ENCODE data around the gene SSBP2. TPM values are rescaled to one million over a fixed set of nuclear protein-coding genes. Genes with fewer than 3 reads are reported as not detected.
"Not testable (repeated sequence)": the region's sequence is repeated elsewhere in the genome, so short reads cannot be mapped to it uniquely, and the experiment has no call there.

The SSBP2 gene
- total RNA-seq, 1 donor from 2014 or later = 42.5 TPM

DNA sequence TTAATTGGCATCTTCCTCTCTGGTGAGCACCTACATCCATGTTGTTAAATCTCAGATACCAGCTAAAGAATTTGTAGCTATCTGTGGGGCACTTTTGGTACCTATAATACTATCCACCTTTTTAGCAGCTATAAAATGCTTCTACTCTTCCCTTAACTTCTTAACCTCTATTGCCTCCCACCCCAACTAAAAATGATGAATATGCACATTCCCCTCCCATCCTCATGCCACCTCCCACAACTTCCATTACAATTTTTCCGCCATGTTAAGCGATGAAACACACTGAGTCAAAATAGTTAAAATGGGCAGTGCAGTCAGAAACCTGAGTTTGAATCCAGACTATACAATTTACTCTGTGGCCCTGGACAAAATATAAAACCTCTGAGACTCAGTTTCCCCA, 10.1 kb downstream of the SSBP2 start:
- DNase-seq (ENCODE audit: low read depth) = no peak

DNA sequence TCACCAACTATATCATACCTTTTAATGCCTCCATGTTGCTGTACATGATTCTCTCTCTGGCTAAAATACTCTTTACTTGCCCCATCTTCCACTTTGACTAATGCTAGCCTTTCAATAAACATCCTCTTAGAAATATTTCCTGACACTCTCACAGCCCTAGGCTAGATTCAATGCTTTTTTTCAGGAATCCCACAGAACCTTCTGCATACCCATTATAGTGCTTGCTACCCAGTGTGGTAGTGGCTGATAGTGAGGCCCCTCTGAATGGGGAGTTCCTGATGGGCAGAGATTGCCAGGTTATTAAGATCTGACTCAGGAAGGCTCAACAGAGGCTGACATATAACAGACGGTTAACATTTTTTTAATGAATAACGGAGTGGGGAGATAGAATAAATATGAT, 11.6 kb downstream of the SSBP2 start:
- DNase-seq (ENCODE audit: low read depth) = no peak

DNA sequence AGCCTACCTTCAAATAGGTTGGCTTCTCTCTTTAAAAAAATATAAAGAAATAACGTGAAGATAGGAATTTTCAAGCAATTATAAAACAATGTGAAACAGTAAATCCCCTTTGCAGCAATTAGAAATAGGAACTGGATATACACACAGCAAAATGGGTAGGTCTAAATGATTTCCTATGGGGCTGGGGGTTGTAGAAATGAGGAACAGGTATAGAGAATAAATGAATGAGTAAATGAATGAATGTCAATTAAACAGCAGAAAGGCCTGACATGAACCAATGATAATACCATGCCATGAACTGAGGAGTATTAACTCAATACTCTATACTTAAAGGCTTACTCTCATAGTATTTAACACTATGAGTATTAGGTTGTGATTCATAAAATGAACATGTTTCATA, 21.6 kb downstream of the SSBP2 start:
- DNase-seq (ENCODE audit: low read depth) = no peak

DNA sequence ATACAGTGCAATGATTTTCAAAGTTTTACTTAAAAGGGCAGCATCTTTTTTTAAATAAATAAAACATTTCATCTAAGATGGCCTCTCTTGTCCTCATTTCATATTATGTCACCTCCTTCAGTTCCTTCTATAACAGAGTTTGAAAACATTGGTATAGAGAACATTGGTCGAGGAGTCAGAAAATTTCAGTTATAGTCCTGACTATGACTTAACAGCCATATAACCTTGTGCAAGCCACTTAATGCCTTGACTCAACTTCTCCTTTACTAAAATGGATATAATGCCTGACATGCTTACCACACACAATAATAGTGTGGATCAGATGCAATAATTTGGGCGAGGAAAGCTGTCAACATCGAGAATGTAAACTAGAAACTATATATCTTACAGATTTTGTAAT, 22.6 kb downstream of the SSBP2 start:
- DNase-seq (ENCODE audit: low read depth) = no peak

DNA sequence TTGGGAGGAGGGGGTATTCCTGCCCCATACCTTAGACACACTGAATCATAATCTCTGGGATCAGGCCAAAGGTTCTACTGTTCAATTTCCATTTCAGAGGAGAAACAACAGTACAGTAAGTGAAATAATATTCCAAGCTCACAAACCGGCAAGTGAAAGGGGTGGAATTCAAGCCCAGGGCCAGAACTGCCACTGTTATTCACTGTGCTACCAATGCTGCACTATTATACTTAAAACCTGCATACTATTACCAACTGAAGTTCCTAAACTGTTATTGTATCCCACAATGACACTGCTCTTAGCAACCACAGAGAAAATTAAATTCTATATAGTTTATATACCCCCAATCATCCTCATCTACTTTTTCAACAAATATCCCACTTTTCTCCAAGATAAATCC, 24.6 kb downstream of the SSBP2 start:
- no peak for DNase-seq (ENCODE audit: low read depth)

DNA sequence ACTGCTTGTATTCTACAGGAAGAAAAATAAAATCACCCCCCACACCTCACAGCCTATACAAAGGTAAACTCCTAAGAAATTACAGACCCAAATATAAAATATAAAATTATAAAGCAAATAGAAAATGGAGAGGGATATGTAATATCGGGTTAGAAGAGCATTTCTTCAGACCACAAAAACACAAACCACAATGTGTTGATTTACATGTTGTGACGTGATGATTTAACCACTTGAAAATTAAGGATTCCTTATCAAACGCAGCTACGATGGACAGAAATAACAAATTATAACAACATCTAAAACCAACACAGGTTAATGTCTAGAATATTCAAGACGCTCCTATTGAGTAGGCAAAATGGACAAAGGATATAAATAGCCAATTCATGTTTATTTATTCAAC, 26.3 kb downstream of the SSBP2 start:
- no peak for DNase-seq (ENCODE audit: low read depth)

DNA sequence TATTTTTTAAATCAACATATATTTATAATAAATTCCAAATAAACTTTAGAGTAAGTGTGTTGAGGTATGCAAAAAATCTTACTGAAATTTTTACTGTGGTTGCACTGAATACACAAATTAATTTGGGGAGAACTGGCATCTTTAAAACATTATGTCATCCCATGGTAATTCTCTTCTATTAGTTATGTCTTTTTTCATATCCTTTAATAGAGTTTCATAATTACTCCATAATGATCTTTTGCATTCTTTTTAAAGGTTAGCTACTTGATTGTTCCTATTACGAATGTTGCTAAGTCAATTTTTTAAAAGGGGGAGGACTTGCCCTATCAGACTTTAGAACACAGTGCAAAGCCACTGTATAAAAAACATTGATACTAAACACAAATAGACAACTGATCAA, 26.8 kb downstream of the SSBP2 start:
- no peak for DNase-seq (ENCODE audit: low read depth)

DNA sequence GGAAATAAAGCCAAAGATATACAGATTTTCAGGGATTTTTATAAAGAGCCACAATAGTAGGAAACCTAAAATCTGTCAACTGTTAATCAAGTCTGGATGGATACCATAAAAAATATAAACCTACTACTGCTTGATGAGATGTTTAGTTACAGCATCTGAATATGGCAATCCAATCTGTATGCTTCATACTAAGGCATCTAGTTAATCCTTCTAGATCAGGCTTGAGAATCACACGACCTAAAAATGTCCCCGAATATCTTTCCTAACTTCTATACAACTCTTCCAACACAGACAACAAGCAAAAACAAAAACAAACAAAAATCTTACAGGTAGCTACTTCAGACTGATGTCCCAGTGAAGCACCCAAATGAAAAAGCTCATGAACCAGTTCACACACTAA, 29.8 kb downstream of the SSBP2 start:
- DNase-seq (ENCODE audit: low read depth) = no peak

DNA sequence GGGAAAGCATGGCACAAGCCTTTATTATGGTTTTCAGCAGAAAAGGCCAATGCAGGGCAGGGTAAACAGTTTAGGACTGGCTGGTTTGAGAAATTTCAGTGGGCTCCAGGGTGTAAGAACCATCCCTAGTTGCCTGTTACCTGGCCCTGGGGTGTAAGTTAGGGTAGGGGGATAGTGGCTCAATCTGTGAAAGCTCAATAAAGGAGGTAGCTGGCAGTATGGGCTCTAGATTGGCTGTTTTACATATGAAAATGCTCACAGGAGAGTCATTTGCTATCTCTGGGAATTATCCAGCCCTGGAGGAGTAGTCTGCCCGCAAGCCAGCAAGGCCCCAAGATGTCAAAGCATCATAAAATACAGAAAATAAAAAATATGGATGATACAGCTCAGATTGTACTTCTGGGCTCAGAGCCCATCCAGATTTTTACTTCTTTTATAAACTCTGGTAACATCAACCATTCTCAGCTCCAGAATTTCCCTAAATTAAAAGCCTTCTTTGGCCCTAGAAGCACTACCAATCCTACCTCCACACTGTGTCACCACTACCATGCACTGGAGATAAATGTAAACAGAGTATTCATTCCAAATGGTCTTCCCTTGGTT, 31.1 kb downstream of the SSBP2 start:
- no peak for DNase-seq (ENCODE audit: low read depth)

DNA sequence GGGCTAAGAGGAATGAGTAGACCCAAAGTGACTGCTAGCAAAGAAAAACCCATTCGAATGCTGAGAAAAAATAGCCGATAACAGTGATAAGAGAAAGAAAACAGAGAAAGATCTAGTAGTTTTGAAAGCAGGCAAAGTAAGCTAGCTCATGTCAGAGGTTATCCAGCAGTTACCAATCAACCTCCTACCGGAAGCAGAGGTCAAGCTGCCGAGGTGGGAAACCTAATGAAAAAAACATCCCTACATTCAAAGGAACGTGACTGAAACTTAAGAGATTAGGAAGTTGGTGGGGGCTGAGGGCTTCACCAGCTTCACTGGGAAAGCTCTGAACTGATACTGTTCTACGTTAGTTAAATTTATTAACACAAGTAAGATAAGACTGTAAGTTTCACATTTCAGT, 32.6 kb downstream of the SSBP2 start:
- no peak for DNase-seq (ENCODE audit: low read depth)

DNA sequence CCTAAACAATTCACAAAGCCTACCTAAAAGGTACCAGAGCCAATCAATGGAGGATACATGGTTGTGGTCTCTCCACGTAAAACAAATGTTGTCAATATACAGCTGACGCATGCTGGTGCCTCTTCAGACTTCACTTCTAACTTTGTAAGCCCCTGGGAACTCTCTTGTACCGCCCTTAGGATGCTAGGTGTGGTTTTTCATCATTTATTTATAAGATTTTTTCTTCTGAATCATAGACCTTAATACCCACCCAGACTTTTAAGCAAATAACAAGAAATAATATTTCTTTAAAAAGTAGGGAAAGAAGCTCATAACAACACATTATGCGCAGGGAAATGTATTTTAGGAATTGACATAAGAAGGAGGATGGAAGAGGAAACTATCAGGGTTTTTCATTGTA, 33.0 kb downstream of the SSBP2 start:
- DNase-seq (ENCODE audit: low read depth) = no peak

DNA sequence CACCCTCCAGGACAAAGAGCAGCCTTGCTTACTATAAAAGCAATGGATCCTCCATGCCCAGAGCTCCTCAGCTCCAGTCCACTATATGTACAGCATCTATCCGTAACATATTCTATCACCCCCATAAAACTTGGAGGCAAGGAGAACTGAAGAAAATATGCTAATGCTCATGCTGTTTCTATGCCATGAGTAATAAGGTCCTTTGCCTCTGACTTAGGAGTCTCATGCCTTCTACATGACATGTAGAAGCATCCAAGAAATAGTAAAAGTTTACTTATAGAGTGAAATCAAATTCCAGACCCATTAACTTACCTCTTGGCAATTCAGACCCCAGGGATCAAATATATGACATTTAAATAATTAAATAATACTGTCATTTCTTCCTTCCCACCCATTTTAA, 33.7 kb downstream of the SSBP2 start:
- no peak for DNase-seq (ENCODE audit: low read depth)

DNA sequence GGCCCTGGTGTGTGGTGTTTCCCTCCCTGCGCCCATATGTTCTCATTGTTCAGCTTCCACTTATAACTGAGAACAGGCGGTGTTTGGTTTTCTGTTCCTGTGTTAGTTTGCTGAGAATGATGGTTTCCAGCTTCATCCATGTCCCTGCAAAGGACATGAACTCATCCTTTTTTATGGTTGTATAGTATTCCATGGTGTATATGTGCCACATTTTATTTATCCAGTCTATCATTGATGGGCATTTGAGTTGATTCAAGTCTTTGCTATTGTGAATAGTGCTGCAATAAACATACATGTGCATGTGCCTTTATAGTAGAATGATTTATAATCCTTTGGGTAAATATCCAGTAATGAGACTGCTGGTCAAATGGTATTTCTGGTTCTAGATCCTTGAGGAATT, 36.8 kb downstream of the SSBP2 start:
- not testable (repeated sequence) for DNase-seq (ENCODE audit: low read depth)

DNA sequence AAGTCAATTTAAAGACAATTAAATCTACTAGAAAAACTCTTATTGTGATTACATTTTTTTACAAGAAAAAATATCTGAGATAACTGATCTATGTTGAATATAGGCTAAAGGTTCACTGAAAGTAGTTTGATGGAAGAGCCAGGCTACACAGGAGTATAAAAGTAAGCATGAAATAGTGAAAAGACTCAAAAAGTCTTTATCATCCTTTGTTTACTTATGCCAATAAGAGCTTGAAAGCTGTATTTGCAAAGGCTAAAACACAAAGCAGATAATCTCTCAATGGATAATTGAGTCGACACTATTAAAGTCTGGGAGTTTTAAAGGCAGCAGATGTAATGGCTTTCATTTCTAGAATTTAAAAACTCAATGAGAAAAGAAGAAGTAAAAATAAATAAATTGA, 42.0 kb downstream of the SSBP2 start:
- DNase-seq (ENCODE audit: low read depth) = no peak

DNA sequence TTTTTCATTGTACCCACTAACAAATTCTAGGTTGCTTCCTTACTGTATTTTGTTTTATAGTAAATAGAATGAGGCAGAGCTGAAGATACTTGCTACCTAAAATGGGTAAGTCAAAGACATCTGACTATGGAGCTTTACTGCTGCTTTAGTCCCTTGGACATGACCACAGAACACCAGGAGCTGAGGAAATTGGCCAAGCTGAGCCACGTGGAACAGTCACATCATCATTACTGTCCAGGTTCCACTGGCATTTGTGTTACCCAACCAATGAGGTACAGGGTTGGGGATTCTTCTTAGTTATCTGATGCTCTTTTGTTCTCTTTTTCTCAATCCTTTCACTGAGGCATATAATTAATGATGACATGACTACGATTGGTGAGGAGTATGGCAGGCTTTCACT, 47.1 kb downstream of the SSBP2 start:
- no peak for DNase-seq (ENCODE audit: low read depth)

DNA sequence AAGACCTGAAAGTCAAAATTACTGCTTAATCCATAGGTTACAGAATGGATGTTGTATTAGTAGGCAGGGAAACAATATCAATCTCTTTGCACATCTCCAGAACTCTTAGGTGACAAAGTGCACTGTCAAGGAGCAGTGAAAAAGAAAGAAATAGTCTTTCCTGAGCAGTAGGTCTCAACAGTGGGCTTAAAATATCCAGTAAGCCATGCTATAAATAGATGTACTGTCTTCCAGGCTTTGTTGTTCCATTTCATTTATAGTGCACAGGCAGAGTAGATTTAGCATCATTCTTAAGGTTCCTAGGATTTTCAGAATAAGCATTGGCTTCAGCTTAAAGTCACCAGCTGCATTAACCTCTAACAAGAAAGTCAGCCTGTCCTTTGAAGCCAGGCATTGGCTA, 50.7 kb downstream of the SSBP2 start:
- DNase-seq (ENCODE audit: low read depth) = no peak

DNA sequence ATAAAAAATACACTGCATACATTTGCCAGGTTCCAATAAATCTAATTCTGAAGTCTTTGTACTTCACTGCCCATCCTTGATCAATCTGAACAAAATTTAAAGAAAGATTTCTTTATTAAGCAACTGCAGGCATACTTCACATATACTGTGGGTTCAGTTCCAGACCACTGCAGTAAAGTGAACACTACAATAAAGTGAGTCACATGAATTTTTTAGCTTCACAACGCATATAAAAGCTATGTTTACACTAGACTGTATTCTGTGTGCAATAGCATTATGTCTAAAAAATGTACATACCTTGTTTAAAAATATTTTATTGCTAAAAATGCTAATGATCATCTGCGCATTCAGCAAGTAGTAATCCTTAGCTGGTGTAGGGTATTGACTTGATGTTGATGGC, 52.1 kb downstream of the SSBP2 start:
- no peak for DNase-seq (ENCODE audit: low read depth)

DNA sequence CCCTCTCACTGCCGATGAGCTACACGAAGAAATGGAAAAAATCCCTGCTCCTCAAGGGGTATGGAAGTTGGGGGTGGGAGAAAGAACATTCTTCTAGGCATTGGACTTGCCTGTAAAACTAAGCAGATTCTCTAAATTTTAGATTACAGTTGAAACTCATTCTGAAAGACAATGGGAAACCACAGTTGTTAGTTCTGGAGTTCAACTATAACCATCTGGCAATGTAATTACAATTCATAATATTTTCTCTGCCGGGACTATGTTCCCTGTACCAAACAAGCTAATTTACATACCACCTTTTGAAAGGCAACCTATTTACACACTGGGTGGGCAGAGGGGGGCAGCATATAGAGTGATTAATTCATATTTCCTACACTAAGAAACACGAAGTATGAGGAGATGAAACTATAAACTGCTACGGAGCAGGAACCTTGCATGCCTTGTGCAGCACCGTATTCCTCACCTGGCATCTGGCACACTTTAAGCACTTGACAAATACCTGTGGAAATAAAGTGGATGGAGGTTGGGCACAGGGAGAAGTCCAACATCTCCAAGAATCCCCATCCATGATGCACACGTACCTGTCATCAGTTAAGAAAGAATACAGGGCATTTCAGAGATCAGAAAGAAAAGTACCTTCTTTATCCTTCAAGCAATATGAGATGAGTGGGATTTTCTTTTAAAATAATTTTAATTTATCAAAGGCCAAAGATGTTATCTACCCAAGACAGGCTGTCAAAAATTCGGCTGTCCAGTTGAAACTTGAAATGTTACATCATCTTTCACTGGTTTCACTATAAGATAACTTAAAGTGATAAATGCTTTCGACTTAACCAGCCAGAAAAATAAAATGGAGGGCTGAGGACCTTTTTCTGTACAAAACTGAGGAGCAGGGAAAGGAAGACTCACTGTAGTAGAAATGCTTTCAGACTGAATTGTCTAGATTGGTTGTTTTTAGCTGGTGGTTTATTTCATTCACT, 54.2 kb downstream of the SSBP2 start:
- DNase-seq (ENCODE audit: low read depth) = no peak

DNA sequence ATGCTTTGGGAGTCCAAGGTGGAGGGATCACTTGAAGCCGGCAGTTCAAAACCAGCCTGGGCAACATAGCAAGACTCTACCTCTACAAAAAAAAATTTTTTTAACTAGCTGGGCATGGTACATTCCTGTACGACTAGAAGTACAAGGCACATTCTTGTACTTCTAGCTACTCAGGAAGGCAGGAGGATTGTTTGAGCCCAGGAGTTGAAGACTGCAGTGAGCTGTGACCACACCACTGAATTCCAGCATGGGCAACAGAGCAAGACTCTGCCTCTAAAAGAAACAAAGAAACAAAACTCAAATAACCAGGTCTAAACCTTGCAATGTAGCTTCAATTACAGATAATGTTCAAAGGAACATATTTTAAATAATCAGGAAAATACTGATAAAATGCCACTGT, 56.2 kb downstream of the SSBP2 start:
- no peak for DNase-seq (ENCODE audit: low read depth)

DNA sequence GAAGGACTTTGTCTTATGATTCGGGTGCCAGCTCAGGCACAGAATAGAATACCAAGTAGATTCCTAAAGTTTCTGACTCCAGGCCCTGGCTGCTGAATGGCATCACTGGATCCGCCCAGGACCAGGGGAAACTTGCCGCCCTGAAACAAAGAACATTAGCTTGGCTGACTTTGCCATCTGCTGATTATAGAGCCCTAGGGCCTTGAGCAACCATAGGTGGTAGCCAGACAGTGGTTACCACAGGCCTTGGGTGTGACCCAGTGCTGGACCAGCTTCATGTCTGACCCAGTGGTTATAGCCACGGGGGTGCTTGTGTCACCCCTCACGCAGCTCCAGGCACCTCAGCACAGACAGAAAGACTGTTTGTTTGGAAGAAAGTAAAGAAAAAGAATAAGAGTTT, 62.7 kb downstream of the SSBP2 start:
- no peak for DNase-seq (ENCODE audit: low read depth)

DNA sequence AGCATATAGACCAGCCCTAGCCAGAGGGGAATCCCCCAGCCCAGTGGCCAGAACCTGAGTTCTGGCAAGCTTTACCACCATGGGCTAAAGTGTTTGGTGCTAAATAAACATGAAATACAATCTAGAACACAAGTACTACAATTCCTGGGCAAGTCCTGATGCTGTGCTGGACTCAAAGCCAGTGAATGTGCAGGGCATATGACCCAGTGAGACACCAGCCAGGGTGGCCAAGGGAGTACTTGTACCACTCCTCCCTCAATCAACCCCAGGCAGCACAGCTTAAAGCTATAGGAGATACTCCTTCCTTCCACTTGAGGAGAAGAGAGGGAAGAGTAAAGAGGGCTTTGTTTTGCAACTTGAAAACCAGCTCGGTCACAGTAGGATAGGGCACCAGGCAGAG, 63.6 kb downstream of the SSBP2 start:
- no peak for DNase-seq (ENCODE audit: low read depth)

DNA sequence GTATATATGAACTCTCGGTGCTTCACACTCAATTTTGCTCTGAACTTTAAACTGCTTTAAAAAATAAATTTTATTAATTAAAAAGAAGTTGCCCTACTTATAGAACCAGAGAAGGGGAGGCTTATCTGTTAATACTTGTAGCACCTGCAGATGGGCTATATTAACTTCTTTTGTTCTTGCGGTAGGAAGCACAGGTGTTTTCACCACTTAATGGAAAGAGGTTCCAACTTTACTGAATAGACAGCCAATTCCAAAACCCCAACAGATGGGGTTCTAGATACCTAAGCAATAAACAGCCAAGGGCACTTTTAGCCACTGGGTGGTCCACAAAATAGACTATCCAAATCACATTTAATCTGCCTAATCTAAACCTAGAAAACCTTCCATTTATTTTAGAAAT, 65.4 kb downstream of the SSBP2 start:
- no peak for DNase-seq (ENCODE audit: low read depth)

DNA sequence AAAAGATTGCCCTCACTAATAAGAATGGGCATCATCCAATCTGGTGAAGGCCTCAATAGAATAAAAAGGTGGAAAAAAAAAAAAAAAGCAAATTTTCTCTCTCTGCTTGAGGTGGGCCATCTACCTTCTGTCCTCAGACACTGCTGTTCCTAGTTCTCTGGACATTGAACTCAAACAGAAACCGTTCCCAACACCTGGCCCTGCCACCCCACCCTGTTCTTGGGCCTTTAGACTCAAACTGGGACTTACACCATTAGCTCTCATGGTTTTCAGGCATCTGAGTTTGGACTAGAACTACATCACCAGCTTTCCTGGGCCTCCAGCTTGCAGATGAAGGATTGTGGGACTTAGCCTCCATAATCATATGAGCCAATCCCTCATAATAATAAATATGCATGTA, 71.0 kb downstream of the SSBP2 start:
- DNase-seq (ENCODE audit: low read depth) = no peak
